ENCODE data around the gene RXFP3.

The RXFP3 gene

GRCh38 chr5:33984178-33984577, 48.0 kb downstream of the RXFP3 start:
- DNase-seq, result no peak

- DNase-seq, result no peak
Observed at GRCh38 chr5:33984671-33985124, 48.5 kb downstream of the RXFP3 start, which contains the start of gene SLC45A2. TSS of gene SLC45A2 (minus strand) at chr5:33984693. CDS start at chr5:33984583, 110 bp downstream.

- DNase-seq, result no peak
Observed at GRCh38 chr5:33985447-33985846, 49.3 kb downstream of the RXFP3 start.
